Medulla oblongata (tissue), 1 donor: ENCODE data around the gene NSG1.
"Not testable (repeated sequence)": the region's sequence is repeated elsewhere in the genome, so short reads cannot be mapped to it uniquely, and the experiment has no call there.

Experiments used
- DNase-seq: peaks from one replicate; pipeline ENCODE4 v3.0.0-alpha.2; 2015; ENCODE audit errors: extremely low spot score

The NSG1 gene

DNA sequence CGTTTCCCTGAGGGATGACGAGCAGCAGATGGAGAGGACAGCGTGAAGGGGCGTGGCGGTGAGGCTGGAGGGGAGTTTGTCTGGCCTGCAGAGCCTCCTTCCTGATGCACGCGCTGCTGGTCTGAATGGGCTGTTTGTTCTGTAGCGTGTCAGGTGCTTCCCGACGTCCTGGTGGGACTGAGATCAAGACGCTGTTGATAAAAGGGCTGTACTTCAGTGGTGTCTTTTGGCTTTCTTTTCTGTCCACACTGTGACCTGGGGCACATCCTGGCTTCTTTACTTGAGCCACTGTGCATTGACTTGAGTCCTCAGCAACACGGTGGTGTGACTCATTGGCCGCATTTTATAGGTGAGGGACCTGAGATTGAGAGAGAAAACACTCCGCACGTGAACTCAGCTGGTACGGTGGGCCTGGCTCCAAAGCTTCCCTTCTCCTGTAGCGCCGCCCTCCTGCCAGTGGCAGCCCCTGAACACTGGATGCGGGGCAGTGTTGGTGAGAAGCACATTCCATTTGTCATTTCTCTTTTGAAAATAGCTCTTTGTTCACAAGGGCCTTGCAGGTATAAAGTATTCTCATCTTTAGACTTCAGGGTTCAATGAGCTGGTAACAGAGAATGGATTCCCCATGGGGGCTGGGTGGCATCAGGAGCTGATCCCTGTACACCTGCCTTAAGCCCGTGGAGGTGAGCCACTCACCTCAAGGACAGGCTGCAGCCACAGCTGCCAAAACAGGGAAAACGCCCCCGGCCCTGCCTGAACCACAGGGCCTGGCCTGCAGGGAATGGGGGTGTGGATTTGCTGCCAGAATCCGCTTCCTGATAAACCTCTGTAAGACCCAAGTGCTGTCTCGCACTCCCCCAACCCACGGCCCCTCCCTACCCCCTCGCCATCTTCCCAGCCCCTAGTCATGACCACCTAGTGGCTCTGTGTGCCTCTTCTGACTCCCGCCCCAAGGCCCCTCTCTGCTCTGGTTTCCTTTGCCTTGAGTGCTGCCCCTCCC is 29.2 kb downstream of the NSG1 start:
- DNase-seq: no peak

DNA sequence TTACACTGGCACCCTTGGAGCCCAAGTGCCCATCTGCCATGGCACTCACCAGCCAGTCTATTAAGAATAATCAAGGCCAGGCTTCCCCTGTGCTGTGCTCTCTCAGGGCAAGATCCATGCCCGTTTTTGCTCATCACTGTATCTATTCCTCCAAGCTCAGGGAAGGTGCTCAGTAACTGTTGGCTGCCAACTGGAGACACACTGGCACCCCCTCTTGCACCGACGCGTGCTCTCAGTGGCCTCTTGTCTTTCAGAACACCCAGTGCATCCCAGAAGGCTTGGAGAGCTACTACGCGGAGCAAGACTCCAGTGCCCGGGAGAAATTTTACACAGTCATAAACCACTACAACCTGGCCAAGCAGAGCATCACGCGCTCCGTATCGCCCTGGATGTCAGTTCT is 30.1 kb downstream of the NSG1 start:
- DNase-seq: no peak

DNA sequence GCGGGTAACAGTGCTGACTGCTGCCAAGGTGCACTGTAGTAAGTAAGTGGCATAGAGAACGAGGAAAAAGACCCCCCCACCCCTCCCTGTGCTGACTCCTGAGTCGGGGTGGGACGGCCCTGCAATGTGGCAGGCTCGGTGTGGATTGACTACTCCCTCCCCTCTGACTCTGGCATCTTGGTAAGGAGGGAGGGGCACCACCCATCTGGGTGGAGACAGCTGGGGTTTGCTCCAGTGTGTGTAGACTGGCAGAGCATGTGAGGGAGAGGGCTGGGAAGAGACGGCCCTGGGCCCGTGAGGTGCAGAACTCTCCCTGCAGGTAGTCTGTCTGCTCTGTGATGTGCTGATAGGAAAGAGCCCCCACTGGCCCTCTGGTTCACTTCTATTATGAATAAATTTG is 31.0 kb downstream of the NSG1 start:
- DNase-seq: no peak

DNA sequence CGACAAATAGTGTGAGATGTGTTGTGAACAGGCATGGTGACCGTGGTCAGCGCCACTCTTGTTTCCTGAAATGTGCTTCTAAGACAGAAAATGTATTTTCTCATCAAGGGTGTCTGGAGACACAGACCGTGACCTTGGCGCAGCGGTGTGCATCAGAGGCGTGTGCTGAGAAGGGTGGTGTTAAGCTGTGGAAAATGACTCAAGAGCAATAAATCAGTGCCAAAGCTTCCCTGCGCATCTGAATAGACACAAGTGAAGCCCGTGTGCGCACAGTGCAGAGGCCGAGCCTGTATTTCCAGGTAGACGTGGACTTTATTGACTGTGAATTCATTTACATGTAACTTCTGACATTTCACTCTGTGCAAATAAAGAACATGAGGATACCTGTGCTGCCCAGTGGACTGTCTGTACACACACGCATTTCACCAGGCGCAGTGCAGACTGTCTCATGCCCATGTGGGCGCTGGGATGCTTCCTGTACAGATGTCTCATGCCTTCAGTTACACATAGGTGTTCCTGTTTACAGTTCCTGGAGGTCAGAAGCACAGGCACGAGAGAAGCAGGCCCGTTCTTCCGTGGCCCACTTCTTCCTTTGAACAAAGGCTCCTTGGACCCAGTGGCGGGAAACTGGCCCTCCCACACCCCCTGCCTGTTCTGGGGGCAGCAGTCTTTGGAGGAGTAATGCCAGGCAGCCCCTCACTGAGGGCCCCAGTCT is 31.9 kb downstream of the NSG1 start:
- no peak for DNase-seq

DNA sequence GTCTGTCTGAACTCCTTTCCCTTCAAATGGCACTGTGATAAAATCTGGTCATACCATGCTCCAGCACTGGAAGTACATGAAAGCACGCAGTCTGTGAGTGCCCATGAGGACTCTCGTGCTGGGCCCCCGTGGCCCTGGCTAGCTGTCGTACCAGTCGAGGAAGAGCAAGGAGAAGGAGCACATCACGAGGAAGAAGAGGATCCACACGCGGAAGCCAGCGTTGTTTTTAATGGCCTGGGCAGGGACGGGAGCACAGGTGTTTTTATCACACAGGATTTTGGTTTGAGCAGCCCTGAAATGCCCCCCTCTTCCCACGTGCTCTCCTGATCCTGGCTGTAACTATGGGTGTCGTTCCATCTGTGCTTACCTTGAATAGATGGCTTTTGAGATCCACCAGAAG is 33.0 kb downstream of the NSG1 start:
- no peak for DNase-seq

DNA sequence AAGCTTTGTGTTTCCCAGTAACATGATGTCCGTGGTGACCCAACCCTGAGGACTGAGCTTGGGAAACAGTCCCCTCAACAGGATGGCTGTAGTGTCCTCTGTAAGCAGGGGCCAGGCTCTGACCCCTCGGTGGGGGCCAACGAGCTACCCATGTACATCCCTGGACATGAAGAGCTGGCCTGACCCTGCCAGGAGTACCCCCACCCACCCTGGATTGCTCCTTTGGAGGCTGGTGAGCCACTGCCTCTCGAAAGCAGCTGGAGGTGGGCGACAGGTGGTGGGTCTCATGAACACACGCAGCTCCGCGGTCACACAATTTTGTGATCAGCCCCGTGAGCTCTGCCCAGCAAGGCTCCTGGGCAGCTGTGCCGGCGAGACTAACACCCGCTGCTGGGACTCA is 33.5 kb downstream of the NSG1 start:
- no peak for DNase-seq

DNA sequence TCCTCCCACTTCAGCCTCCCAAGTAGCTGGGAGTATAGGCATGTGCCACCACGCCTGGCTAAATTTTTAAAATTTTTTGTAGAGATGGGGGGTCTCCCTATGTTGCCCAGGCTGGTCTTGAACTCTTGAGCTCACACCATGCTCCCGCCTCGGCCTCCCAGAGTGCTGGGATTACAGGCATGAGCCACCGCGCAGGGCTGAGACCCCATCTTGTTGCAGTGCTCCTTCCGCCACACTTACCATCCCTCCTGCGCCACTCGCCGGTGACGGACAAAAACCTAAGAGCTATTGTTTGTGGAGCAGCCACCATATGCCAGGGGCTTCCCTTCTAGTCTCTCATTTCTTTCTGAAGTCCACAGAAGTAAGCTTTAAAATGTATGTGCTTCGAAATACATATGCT is 34.5 kb downstream of the NSG1 start:
- no peak for DNase-seq

DNA sequence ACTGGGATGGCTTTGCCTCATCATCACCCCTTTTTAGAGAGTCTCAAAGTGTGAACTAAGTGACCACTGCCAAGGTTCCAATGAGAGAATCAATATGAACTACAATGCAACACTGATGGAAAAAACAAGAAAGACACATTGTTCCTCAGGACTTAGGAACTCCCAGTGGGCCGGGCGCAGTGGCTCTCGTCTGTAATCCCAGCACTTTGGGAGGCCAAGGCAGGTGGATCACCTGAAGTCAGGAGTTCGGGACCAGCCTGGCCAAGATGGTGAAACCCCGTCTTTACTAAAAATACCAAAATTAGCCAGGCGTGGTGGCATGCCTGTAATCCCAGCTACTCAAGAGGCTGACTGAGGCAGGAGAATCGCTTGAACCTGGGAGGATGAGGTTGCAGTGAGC is 35.2 kb downstream of the NSG1 start:
- DNase-seq: not testable (repeated sequence)

DNA sequence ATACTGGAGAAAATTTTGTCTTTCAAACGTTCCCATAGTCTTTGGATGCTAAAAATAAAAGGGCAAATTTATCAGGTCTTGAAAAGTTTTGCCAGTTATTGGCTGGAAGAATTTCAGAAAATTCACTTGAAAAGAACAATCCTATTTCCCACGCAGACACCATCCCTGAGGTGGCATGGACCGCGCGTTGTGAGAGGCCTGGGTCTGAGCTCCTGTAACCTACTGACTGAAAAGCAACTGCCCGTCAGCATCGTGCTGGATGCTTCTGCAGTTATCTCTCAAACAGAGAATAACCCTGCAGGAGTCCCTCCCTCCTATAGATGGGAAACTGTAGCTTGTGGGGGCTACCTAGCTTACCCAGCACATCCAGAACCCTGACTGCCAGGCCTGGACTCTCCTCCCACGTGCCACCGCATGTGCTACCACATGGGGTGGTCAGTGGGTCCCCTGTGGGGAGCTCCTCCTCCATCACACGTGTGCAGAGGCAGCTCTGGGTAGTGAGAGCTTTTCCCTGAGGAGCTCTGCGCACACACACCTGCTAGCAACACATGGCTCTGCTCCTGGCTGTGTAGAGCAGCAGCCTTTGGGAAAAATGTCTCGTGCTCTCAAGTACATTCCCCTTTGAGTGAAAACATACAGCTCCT is 36.1 kb downstream of the NSG1 start:
- DNase-seq: no peak

DNA sequence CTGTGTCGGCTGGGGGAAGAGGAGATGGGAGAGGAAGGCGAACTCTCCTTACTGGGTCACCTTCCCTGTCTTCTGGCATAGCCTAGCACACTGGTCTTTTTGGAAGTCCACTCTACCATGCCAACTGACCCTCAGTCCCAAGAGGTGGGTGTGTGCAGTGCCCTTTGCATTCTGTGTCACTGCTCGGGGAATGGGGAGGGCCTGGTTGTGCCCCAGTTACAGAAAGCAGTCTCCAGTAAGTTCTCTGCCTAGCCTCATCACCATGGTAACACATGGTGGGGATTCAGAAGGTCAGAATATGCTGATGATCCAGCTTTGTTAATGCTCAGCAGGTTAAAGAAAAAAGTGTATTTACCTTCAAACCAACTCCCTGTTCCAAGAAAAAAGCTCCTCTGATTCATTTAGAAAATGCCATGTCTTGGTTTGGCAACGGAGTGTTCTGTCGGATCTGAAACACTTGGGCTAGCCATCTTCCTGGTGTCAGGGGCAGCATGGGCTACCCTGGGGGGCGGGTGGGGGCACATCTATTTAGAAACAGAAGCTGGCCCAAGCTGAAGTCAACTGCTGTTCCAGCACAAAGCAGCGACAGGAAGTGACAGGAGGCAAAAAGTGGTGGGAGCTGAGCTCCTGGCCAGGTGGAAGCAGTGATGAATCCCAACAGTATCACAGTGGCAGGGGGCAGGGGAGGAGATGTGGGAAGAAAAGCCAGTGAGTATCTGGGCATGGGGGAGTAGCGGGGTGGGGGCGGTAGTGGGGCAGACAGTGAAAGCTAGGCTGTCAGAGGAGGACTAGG is 37.0 kb downstream of the NSG1 start:
- no peak for DNase-seq

DNA sequence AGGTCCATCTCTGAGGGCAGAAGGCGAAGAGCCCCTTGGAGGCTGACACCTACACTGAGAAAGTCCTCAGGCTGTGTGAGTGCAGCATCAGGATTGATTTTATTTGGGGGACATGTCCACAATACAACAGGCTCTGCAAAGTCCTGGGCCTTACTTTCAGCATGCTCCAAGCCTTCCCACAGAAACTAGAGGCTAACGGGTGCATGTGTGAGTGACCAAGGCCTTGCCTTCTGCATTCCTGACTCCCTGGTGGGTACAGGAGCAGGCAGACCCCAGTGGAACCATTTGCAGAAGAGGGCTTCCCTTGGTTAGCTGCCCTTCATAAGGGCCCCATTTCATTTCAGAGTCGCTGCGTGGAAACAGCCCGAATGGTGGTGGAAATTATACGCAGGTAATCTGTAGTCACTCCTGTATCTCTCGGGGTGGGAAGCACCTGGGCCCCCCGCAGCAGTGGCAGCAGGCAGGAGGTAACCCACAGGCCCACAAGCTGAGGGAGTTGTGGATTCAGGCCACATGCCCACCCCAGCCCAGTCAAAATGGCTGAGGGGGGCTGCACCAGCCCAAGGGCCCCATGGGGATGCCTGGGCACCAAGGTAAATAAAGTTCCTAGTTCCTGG is 37.7 kb downstream of the NSG1 start:
- DNase-seq: no peak

DNA sequence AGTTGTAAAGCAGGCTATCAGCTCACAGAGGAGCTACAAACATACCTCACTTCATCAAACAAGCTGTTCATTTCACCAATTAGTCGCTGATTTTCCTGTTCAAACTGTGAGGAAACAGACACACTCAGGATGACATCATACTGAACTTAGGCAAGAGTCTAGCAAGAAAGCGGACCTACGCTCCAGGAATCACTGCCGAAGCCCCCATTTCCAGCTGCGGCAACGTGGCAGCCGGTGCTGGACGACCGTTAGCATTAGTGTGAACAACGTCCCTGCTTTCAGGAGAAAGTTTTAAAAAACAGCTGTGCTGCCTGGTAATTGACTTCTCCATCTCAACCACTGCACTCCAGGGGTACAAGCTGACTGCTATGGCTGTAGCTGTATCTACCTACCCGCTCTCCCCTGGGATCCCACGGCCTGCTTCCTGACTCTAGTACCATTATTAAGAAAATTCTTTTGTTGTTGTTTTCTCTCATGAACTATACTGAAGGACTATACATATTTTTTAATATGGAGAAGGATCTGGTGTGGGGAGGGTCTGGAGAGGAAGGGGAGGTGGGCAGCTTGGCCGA is 38.3 kb downstream of the NSG1 start:
- DNase-seq: no peak

DNA sequence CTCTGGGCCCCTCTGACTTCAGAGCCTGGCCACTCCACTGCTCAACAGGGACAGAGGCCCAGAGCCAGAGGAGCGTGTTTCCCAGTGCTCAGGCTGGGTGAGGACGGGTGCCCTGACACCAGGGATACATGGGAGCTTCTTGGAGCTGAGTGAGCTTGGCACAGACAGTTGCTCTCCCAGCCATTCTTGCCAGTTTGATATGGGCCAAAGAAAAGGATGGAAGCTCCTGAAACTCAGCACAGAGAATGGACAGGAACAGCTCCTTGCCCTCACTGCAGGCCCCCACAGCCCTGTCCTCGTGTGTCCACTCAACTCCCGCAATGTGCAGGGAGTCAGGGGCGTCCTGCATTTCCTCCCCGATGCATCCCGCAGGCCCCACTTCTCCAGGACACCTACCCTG is 38.8 kb downstream of the NSG1 start:
- no peak for DNase-seq

DNA sequence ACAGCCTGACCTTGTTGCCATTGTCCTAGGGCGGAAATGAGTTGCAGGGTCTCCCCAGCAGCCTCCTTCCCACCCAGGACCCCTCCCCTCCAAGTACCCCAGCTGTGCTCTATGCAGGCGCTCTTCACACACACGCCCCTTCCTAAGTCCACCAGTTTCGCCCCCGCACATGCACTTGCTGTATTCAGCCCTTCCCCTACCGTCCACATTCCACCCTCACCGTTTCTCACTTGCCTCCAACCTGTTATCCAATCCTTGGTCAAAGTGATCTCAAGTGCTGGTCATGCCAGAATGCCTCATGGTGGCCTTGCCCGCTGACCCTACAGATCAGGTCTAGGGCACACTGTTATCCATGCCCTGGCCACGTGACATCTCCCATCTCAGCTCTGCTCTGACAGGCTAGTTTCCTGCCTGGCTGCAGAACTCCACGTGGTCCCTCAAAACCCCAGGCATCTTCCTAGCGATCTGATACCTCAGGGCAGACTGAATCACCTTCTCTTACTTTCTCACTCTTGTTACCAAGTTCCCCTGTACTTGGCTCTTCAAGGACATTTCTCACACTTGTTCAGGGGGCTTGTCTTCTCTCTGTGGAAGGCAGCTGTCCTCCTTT is 39.7 kb downstream of the NSG1 start:
- DNase-seq: no peak

DNA sequence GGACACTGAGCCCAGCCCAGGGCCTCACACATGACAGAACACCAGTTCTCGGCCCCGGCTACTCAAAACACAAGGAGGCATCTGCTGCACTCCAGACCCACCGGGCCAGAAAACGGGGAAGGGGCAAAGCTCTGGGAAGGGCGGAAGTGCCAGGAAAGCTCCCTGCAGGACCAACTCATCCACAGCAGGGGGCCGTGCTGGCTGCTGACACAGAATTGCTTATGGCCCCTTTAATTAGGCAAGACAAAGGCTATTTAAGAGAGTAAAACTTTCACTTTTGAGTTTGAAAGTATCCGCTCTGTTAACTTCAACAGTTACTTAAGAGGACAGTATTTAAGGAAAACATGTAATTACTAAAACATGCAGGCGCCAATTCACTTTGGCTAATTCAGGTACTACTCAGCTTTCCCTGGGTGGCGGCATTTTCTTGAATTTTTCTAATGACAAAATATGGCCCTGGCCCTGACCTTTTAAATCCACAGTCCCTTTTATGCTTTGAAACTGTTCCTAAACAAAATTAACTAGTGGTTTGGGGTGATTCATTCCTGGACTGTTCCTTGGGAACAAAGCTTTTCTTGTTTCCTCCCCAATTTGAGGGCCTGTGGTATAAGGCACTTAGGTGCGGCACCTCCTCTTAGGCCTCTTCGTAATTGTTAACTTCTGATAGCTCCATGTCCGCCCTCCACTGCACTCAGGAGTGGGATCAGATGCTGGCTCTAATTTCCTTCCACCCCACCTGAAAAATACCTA is 40.4 kb downstream of the NSG1 start:
- no peak for DNase-seq

DNA sequence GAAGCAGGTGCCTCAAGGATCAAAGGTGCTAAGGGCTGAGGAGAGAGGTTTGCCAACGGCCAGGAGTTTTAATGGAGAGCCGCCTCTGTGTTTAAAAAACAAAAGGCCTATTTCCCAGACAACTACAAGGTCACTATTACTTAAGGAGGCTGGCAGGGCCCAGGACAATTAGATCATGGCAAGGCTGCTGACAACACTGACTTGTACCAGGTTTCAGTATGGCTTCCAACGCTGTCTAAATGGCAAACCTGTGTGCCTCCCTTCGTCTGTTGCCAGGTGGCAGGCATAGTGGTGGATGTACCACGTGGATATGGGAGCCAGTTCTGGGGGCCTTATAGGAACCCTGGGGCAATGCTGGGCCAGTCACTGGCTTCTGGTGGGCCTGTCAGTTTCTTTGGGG is 41.0 kb downstream of the NSG1 start:
- no peak for DNase-seq

DNA sequence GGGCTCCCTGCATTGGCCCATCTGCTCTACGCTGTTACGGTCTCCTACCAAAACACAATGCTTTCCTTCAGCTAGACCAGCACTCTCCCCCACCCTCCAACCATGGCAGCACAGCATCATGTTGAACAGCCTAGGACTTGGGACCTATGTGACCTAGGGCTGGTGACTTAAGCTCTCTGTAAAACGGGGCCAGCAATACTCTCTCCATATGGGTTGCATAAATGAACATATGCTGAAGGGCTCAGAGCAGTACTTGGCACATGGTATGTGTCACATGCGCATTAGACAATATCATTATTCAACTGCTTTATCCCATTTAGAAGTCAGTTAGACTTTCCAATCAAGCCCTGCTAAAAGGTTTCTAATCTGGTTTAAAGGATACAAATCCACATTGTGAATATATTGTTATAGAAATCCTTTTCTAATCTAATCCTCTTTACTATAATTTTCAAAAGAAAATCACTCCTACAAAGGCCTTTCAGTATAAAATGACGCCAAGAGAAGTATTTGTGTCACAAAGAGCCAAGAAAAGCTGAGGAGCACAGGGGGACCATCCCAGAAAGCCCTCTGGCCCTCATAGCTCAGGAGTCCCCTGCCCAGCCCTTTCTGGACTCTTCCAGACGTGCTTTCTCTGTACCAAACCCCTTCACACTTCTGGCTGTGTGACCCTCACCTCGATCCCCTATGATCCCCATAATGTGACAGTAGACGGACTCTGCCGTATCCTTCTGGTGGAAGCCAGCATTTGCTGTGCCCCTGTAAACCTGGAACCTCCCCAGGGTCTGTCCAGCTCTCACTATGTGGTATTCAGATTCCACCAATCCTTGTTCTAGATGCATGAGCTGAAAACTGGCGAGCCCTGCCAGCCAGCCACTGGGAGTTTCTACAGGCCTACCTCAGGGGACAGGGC is 42.3 kb downstream of the NSG1 start:
- peak; percentile 22 for DNase-seq

DNA sequence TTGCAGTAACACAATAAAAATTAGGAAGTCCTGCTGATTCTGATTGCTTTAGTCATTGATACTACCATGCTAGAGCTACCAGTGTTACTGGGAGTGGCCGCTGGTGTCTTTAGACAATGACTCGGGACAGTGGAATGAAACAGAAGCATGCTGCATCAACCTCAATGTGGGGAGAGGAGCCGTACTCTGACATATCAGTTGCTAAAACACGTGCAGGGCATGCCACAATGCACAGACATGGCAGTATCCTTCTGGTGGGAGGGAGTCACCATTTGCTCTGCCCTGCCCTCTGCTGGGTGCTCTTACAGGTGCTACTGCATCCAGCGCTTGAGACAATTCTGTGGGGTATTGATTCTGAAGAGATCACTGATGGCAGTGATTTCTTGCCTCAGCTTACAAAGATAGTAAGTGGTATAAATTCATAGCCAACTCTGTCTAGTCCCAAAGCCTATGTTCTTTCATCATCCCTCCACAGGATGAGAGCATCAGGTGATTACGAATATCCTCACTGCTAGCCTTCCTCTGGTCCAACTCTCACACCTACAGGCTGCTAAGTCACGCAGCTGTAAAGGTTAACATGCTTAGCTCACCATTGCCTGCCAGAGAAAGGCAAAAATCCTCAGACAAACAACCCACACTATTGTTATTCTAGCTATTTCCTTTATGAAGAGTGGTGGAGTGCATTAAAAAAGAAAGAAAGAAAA is 43.7 kb downstream of the NSG1 start:
- DNase-seq: peak; percentile 62
